HEK293 (cell line): ENCODE measurements around the gene KLK7.
A peak's percentile ranks its signal among the peaks of the same experiment; 100 is the strongest.

Experiments used
- EGR2 ChIP-seq: fragments of 450-650 bp; formaldehyde crosslinking; IDR thresholded peaks from 2 replicates; pipeline ENCODE4 v1.5.1; 2016; ENCODE audit warnings: low read depth, missing biosample characterization, missing genetic modification characterization
- GLIS1 ChIP-seq: fragments of 450-650 bp; formaldehyde crosslinking; IDR thresholded peaks from 2 replicates; pipeline ENCODE4 v1.5.1; 2016; ENCODE audit warnings: missing biosample characterization, missing genetic modification characterization
- KLF8 ChIP-seq: fragments of 450-650 bp; formaldehyde crosslinking; IDR thresholded peaks from 2 replicates; pipeline ENCODE4 v1.5.1; 2016; ENCODE audit warnings: missing biosample characterization, missing genetic modification characterization
- PATZ1 ChIP-seq: fragments of 450-650 bp; formaldehyde crosslinking; IDR thresholded peaks from 2 replicates; pipeline ENCODE4 v1.5.1; 2016; ENCODE audit warnings: missing biosample characterization, missing genetic modification characterization
- PRDM10 ChIP-seq: fragments of 450-650 bp; formaldehyde crosslinking; IDR thresholded peaks from 2 replicates; pipeline ENCODE4 v1.5.1; 2016; ENCODE audit warnings: missing biosample characterization, missing genetic modification characterization
- SP2 ChIP-seq: fragments of 450-650 bp; formaldehyde crosslinking; IDR thresholded peaks from 2 replicates; pipeline ENCODE4 v1.5.1; 2016; ENCODE audit warnings: missing biosample characterization, missing genetic modification characterization
- TCF7L2 ChIP-seq: IDR thresholded peaks from 2 replicates; pipeline ENCODE4 v1.6.1; 2011; ENCODE audit warnings: low read depth, mild to moderate bottlenecking, inconsistent platforms, low read length, moderate library complexity, borderline replicate concordance
- ZBTB11 ChIP-seq: fragments of 450-650 bp; formaldehyde crosslinking; conservative IDR thresholded peaks from 2 replicates; pipeline ENCODE4 v1.5.1; 2016; ENCODE audit warnings: low read depth, missing biosample characterization, missing genetic modification characterization
- ZBTB48 ChIP-seq: fragments of 450-650 bp; formaldehyde crosslinking; IDR thresholded peaks from 2 replicates; pipeline ENCODE4 v1.5.1; 2016; ENCODE audit warnings: missing biosample characterization, missing genetic modification characterization
- ZBTB7A ChIP-seq: fragments of 450-650 bp; formaldehyde crosslinking; IDR thresholded peaks from 2 replicates; pipeline ENCODE4 v1.5.1; 2016; ENCODE audit warnings: low read depth, missing biosample characterization, missing genetic modification characterization
- ZFP41 ChIP-seq: fragments of 450-650 bp; formaldehyde crosslinking; IDR thresholded peaks from 2 replicates; pipeline ENCODE4 v1.5.1; 2016; ENCODE audit warnings: missing biosample characterization, missing genetic modification characterization, borderline replicate concordance
- ZNF121 ChIP-seq: fragments of 450-650 bp; formaldehyde crosslinking; IDR thresholded peaks from 2 replicates; pipeline ENCODE4 v1.5.1; 2016; ENCODE audit warnings: missing biosample characterization, missing genetic modification characterization
- ZNF148 ChIP-seq: fragments of 450-650 bp; formaldehyde crosslinking; IDR thresholded peaks from 2 replicates; pipeline ENCODE4 v1.5.0; 2017; ENCODE audit warnings: missing biosample characterization, missing genetic modification characterization, borderline replicate concordance
- ZNF19 ChIP-seq: fragments of 450-650 bp; formaldehyde crosslinking; IDR thresholded peaks from 2 replicates; pipeline ENCODE4; 2016; ENCODE audit warnings: missing biosample characterization, missing genetic modification characterization, low read depth
- ZNF214 ChIP-seq: fragments of 450-650 bp; formaldehyde crosslinking; IDR thresholded peaks from 2 replicates; pipeline ENCODE4 v1.5.1; 2017; ENCODE audit warnings: missing biosample characterization, mild to moderate bottlenecking, missing genetic modification characterization, borderline replicate concordance
- ZNF221 ChIP-seq: fragments of 450-650 bp; formaldehyde crosslinking; IDR thresholded peaks from 2 replicates; pipeline ENCODE4 v1.5.1; 2017; ENCODE audit warnings: missing biosample characterization, missing genetic modification characterization, borderline replicate concordance
- ZNF341 ChIP-seq: fragments of 450-650 bp; formaldehyde crosslinking; IDR thresholded peaks from 2 replicates; pipeline ENCODE4; 2016; ENCODE audit warnings: low read depth, missing biosample characterization, missing genetic modification characterization
- ZNF416 ChIP-seq: fragments of 450-650 bp; formaldehyde crosslinking; IDR thresholded peaks from 2 replicates; pipeline ENCODE4 v1.5.1; 2016; ENCODE audit warnings: missing biosample characterization, missing genetic modification characterization
- ZNF645 ChIP-seq: fragments of 450-650 bp; formaldehyde crosslinking; IDR thresholded peaks from 2 replicates; pipeline ENCODE4; 2016; ENCODE audit warnings: missing biosample characterization, missing genetic modification characterization
- ZNF776 ChIP-seq: fragments of 450-650 bp; formaldehyde crosslinking; IDR thresholded peaks from 2 replicates; pipeline ENCODE4 v1.5.0; 2017; ENCODE audit warnings: missing biosample characterization, missing genetic modification characterization, borderline replicate concordance
- ZSCAN18 ChIP-seq: fragments of 450-650 bp; formaldehyde crosslinking; IDR thresholded peaks from 2 replicates; pipeline ENCODE4 v1.5.1; 2016; ENCODE audit warnings: missing biosample characterization, missing genetic modification characterization
- ZSCAN5A ChIP-seq: fragments of 450-650 bp; formaldehyde crosslinking; IDR thresholded peaks from 2 replicates; pipeline ENCODE4 v1.5.1; 2016; ENCODE audit warnings: missing biosample characterization, missing genetic modification characterization

The KLK7 gene

GRCh38 chr19:51018745-51019543 lies 35.2 kb upstream of the KLK7 start (continued):
- TF ChIP-seq TCF7L2 = no peak
- no peak for TF ChIP-seq ZNF19 (tag by site-specific recombination)
- TF ChIP-seq ZNF221 (tag by site-specific recombination) = no peak
- 0 out of 2 replicates have a peak, but pooled peaks have one; percentile 17 for TF ChIP-seq PRDM10 (tag by site-specific recombination)
- peak; percentile 40 for TF ChIP-seq ZNF341 (tag by site-specific recombination)
- TF ChIP-seq ZNF645 (tag by site-specific recombination) = no peak
- TF ChIP-seq GLIS1 (tag by site-specific recombination) = peak; percentile 49; the same call in 1 of the 2 replicates
- TF ChIP-seq ZFP41 (tag by site-specific recombination) = no peak
- TF ChIP-seq ZBTB48 (tag by site-specific recombination) = no peak
- no peak for TF ChIP-seq ZNF148 (tag by site-specific recombination)
- no peak for TF ChIP-seq ZSCAN5A (tag by site-specific recombination)
- no peak for TF ChIP-seq ZNF121 (tag by site-specific recombination)
- TF ChIP-seq KLF8 = peak; percentile 45; the same call in 1 of the 2 replicates
- no peak for TF ChIP-seq ZNF214 (tag by site-specific recombination)
- TF ChIP-seq EGR2 (tag by site-specific recombination) = peak; percentile 71; the same call in 1 of the 2 replicates
- no peak for TF ChIP-seq ZNF776 (tag by site-specific recombination)
- peak; percentile 72; the same call in 1 of the 2 replicates for TF ChIP-seq PATZ1
- TF ChIP-seq ZBTB11 (tag by site-specific recombination) = no peak
- peak; percentile 80 for TF ChIP-seq SP2 (tag by site-specific recombination)
- TF ChIP-seq ZSCAN18 (tag by site-specific recombination) = no peak
- TF ChIP-seq ZBTB7A (tag by site-specific recombination) = 0 out of 2 replicates have a peak, but pooled peaks have one; percentile 37
- no peak for TF ChIP-seq ZNF416 (tag by site-specific recombination)
